HG02798 (cell line): ENCODE measurements around the gene ASCL2.

Source experiments
- ATAC-seq: cut with Tn5 transposase; IDR thresholded peaks from one replicate; pipeline ENCODE4 v1.9.1; 2021; ENCODE audit warnings: mild to moderate bottlenecking; ENCODE audit not compliant: unreplicated experiment, poor library complexity

Gene ASCL2

GRCh38 chr11:2263071-2263565, 7.3 kb downstream of the ASCL2 start:
- ATAC-seq = no peak

GRCh38 chr11:2262301-2263070, 7.9 kb downstream of the ASCL2 start:
- no peak for ATAC-seq

GRCh38 chr11:2261436-2262230, 8.8 kb downstream of the ASCL2 start:
- no peak for ATAC-seq

GRCh38 chr11:2260491-2261364, 9.7 kb downstream of the ASCL2 start:
- ATAC-seq = no peak

- no peak for ATAC-seq
Measured at GRCh38 chr11:2259897-2260451, 10.4 kb downstream of the ASCL2 start.

GRCh38 chr11:2259466-2259830, 10.9 kb downstream of the ASCL2 start:
- no peak for ATAC-seq

- ATAC-seq = no peak
Measured at GRCh38 chr11:2258501-2259465, 11.6 kb downstream of the ASCL2 start.

- no peak for ATAC-seq
Measured at GRCh38 chr11:2256951-2257700, 13.3 kb downstream of the ASCL2 start.

- ATAC-seq = no peak
Measured at GRCh38 chr11:2256293-2256913, 14.0 kb downstream of the ASCL2 start.

GRCh38 chr11:2252018-2252417, 18.4 kb downstream of the ASCL2 start:
- no peak for ATAC-seq

GRCh38 chr11:2251138-2251537, 19.2 kb downstream of the ASCL2 start:
- no peak for ATAC-seq

GRCh38 chr11:2250485-2250884, 19.9 kb downstream of the ASCL2 start:
- no peak for ATAC-seq

GRCh38 chr11:2250041-2250440, 20.3 kb downstream of the ASCL2 start:
- no peak for ATAC-seq

GRCh38 chr11:2249189-2249916, 21.0 kb downstream of the ASCL2 start:
- no peak for ATAC-seq

GRCh38 chr11:2248762-2249161, 21.6 kb downstream of the ASCL2 start:
- ATAC-seq = no peak

GRCh38 chr11:2248242-2248641, 22.1 kb downstream of the ASCL2 start:
- no peak for ATAC-seq

- ATAC-seq = no peak
Measured at GRCh38 chr11:2247496-2247895, 22.9 kb downstream of the ASCL2 start.
